Measurements from ENCODE around the gene CCR8. TPM values are rescaled to one million over a fixed set of nuclear protein-coding genes. Genes with fewer than 3 reads are reported as not detected.

CCR8 gene
- total RNA-seq, 1 experiment from 2014 or later = not detected

- Histone ChIP-seq H3K4me1 (replicated peaks; ENCODE audit: insufficient read depth) (no peaks in the 10 kb centered on the region), H3F3A (ENCODE audit: insufficient read depth, low read depth) (no peaks in the 10 kb centered on the region), H3K36me3 (ENCODE audit: low read depth) (no peaks in the 10 kb centered on the region), H3K9me2 (ENCODE audit: insufficient read depth) (no peaks in the 10 kb centered on the region), H3K27me3 (ENCODE audit: insufficient read depth, low read depth) (peaks cover 14% of the 10 kb centered on the region; the same call in 1 of the 2 replicates), H3K79me2 (ENCODE audit: low read depth) (no peaks in the 10 kb centered on the region), H2AFZ (no peak overlapping the region), H3K4me2 (no peak overlapping the region), H4K20me1 (ENCODE audit: insufficient read depth) (no peaks in the 10 kb centered on the region), H3K27ac (no peak overlapping the region), H3K9me3 (ENCODE audit: insufficient read depth, low read depth) (no peaks in the 10 kb centered on the region), H3K4me3 (no peak overlapping the region)
- DNase-seq = no peak
- BruUV-seq (replicated peaks) = no TSS peak
- ChIA-PET CTCF (no interaction called here), POLR2A (ENCODE audit: unreplicated experiment) (no interaction called here)
- TF ChIP-seq, protein P1, sequence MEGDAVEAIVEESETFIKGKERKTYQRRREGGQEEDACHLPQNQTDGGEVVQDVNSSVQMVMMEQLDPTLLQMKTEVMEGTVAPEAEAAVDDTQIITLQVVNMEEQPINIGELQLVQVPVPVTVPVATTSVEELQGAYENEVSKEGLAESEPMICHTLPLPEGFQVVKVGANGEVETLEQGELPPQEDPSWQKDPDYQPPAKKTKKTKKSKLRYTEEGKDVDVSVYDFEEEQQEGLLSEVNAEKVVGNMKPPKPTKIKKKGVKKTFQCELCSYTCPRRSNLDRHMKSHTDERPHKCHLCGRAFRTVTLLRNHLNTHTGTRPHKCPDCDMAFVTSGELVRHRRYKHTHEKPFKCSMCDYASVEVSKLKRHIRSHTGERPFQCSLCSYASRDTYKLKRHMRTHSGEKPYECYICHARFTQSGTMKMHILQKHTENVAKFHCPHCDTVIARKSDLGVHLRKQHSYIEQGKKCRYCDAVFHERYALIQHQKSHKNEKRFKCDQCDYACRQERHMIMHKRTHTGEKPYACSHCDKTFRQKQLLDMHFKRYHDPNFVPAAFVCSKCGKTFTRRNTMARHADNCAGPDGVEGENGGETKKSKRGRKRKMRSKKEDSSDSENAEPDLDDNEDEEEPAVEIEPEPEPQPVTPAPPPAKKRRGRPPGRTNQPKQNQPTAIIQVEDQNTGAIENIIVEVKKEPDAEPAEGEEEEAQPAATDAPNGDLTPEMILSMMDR (conservative IDR thresholded peaks at IDR 0.05) = no peak
- TF ChIP-seq EZH2 (IDR thresholded peaks at IDR 0.05; ENCODE audit: low read depth) = no peak
- intact Hi-C loops (cut with micrococcal nuclease; ENCODE audit: unreplicated experiment) = no loop called here
These were observed 3.0 kb downstream of the CCR8 start for GRCh38 chr3:39332525-39332924.

DNA sequence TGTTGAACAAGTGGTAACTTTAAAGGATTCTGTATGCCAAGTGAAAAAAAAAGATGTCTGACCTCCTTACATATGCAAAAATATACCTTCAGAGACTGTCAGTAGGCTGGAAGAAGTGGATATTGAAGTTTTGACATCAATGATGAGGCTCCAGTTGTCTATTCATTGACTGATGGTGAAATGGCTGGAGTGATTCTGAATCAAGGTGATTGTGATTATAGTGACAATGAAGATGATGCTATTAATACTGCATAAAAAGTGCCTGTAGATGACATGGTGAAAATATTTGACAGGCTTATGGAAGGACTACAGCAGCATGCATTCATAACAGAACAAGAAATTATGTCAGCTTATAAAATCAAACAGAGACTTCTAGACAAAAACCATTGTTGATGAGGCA, 4.1 kb downstream of the CCR8 start:
- Histone ChIP-seq H3K79me2 (ENCODE audit: low read depth) (no peaks in the 10 kb centered on the region), H3K27ac (no peak overlapping the region), H3K9me2 (ENCODE audit: insufficient read depth) (no peaks in the 10 kb centered on the region), H3K27me3 (ENCODE audit: insufficient read depth, low read depth) (peaks cover 14% of the 10 kb centered on the region; the same call in 1 of the 2 replicates), H2AFZ (no peak overlapping the region), H3K9me3 (ENCODE audit: insufficient read depth, low read depth) (no peaks in the 10 kb centered on the region), H3K36me3 (ENCODE audit: low read depth) (no peaks in the 10 kb centered on the region), H3K4me3 (no peak overlapping the region), H4K20me1 (ENCODE audit: insufficient read depth) (no peaks in the 10 kb centered on the region), H3F3A (ENCODE audit: insufficient read depth, low read depth) (no peaks in the 10 kb centered on the region), H3K4me1 (replicated peaks; ENCODE audit: insufficient read depth) (no peaks in the 10 kb centered on the region), H3K4me2 (no peak overlapping the region)
- no peak for DNase-seq
- ChIA-PET CTCF (no interaction called here), POLR2A (ENCODE audit: unreplicated experiment) (no interaction called here)
- no TSS peak for BruUV-seq (replicated peaks)
- intact Hi-C loops (cut with micrococcal nuclease; ENCODE audit: unreplicated experiment) = no loop called here
- TF ChIP-seq EZH2 (IDR thresholded peaks at IDR 0.05; ENCODE audit: low read depth) = no peak
- TF ChIP-seq, protein P1 (conservative IDR thresholded peaks at IDR 0.05) = no peak

DNA sequence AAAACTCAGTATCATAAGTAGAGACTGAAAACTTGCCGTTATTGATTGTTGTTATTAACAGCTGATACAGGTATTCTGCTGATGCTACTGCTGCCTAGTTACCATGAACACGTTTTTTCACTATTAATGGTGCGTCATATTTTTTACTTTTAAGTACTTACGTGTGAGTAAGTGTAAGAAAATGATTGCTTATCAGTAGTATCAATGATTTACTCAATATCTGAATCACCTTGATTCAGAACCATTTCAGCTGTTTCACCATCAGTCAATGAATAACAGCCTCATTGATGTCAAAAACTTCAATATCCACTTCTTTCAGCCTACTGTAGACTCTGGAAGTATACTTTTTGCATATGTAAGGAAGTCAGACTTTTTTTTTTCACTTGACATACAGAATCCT, 4.7 kb downstream of the CCR8 start:
- no peak overlapping the region for H3K4me3 ChIP-seq
- H4K20me1 ChIP-seq (ENCODE audit: insufficient read depth) = no peaks in the 10 kb centered on the region
- no peaks in the 10 kb centered on the region for H3K9me3 ChIP-seq (ENCODE audit: insufficient read depth, low read depth)
- peaks cover 14% of the 10 kb centered on the region; the same call in 1 of the 2 replicates for H3K27me3 ChIP-seq (ENCODE audit: insufficient read depth, low read depth)
- CTCF ChIA-PET = no interaction called here
- POLR2A ChIA-PET (ENCODE audit: unreplicated experiment) = no interaction called here
- H3K9me2 ChIP-seq (ENCODE audit: insufficient read depth) = no peaks in the 10 kb centered on the region
- H3K4me1 ChIP-seq (replicated peaks; ENCODE audit: insufficient read depth) = no peaks in the 10 kb centered on the region
- no peak overlapping the region for H2AFZ ChIP-seq
- no peak for TF ChIP-seq EZH2 (IDR thresholded peaks at IDR 0.05; ENCODE audit: low read depth)
- TF ChIP-seq, protein P1 (conservative IDR thresholded peaks at IDR 0.05) = no peak
- intact Hi-C loops (cut with micrococcal nuclease; ENCODE audit: unreplicated experiment) = no loop called here
- BruUV-seq (replicated peaks) = no TSS peak
- H3K36me3 ChIP-seq (ENCODE audit: low read depth) = no peaks in the 10 kb centered on the region
- DNase-seq = no peak
- no peaks in the 10 kb centered on the region for H3K79me2 ChIP-seq (ENCODE audit: low read depth)
- H3K4me2 ChIP-seq = no peak overlapping the region
- H3K27ac ChIP-seq = no peak overlapping the region
- H3F3A ChIP-seq (ENCODE audit: insufficient read depth, low read depth) = no peaks in the 10 kb centered on the region

Measured in PC-9 (cell line).